NCI-H345 treated with DMSO at 0.1 percent for 48 hours (cell line): ENCODE measurements around the gene CTSH.

Experiments used
- DNase-seq: peaks from one replicate; lab custom pipeline; 2025; ENCODE audit not compliant: unreplicated experiment; lab: John Stamatoyannopoulos, UW

Gene CTSH

DNA sequence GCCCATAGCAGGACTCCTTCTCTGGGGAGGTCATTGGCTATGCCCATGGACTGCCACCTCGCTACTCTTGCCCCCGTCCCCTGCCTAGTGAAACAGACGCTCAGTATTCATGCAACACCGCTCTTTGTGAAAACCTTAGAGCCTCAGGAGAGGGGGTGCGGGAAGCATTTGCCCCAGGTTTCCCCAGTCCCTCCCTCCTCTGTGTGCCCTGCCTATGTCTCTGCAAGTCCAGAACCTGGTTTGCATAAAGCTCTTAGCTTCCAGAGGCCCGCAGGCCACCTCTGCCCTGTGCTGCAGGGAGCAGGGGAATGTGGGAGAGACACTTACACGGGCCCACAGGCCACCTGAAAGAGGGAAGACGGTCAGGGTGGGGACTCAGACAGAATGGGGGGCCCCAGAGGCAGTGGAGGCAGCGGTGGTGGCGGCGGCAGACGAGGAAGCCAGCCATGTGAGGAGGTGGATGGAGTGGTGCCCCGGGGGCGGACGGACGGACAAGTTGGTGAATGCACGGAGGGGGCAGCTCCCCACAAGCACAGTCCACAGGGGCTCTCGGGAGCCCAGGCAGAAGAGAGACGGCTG is 33.8 kb upstream of the CTSH start:
- DNase-seq, result no peak

DNA sequence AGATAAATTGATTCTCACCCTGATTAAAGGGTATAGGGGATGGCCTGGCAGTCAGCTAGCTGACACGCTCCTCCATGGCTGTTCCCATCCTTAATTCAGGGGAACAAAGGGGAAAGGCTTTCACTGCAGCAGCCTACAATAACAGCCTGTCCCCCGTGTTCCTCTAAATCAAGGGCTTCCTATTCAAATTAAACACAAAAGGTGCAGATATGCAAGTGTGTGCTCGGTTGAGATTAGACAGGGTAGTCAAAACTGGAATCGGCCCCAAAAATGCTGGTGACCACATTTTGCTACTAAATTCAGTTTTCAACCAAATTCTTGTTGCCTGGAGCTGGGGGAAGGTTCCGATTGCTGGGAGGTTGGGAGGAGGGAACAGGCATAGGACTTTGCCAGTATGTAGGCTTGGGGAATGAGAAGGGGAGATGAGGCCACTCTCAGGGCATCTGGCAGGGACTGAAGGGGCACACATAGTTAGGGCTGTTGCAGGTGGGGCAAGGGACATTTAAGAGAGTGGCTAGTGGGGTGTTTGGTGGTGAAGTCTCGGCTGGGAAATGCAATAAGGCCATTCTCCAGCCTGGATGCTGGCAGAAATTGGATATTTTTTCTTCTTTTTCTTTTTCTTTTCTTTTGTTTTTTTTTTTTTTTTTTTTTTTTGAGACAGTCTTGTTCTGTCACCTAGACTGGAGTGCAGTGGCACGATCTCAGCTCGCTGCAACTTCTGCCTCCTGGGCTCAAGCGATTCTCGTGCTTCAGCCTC is 32.9 kb upstream of the CTSH start:
- DNase-seq, result no peak

DNA sequence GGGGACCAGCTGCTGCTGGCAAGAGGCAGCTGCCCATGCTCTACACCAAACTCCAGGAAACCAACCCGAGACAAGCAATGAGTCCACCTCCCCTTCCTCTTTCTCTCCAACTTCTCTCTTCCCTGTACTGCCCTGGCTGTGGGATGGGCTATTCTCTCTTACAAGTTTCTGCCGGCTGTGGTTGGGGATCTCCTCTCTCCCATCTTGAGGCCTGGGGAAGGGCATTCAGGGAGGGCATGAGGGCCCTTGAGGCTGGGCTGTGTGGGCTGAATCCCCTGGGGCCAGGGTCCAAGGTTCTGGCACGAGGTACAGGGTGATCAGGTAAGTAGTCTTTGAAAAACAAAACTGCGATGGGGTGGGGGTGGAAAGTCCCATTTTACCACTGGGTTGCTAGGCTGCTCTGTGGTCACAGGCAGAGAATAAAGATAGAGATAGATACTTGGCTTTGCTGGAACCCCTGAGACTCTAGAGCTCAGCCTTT is 32.3 kb upstream of the CTSH start:
- DNase-seq, result no peak

DNA sequence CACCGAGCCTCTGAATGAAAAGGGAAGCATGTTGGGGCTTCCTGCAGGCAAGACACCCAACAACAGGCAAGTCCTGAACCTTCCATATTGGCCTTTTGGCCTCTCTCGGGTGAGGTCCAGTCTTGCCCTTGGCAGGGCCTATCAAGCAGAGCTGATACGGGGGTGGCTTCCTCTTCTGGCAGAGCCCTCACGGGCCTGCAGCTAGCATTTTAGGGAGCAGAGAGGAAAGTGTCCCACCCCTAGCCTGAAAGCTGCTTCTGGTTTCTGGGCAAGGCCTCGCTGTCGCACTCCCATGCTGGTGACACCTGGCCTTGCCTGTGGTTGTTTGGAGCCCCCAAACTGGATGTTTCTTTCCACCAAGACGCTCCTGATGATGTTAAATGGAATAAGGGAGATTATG is 31.8 kb upstream of the CTSH start:
- DNase-seq, result no peak

DNA sequence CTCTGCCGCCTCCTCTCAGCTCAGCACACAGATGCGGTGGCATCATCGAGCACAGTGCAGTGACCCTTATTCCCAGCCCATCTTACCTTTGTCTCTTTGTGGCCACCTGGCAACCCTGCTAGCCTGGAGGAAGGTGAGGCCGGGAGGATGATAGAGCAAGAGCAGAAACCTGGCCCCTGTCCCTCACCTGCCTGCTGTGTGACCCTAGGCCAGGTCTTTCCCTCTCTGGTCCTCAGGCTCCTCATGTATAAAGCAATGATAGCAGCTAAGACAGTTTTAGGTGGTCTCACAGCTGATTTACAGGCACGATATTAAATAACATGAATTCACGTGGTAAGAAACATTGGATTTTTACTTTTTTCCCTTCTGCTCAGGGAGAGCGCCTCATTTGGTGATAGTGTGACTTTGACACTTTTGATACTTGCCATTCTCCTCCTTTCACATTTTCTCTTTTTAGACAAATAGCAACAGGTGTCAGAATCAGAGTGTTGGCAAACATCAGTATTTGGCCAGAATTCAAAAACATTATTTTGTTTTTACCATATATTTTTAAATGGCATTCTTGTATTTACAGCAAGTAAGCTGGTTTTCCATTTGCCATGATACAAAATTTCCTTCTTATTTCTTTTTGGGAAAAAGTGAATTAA is 29.5 kb upstream of the CTSH start:
- no peak for DNase-seq

DNA sequence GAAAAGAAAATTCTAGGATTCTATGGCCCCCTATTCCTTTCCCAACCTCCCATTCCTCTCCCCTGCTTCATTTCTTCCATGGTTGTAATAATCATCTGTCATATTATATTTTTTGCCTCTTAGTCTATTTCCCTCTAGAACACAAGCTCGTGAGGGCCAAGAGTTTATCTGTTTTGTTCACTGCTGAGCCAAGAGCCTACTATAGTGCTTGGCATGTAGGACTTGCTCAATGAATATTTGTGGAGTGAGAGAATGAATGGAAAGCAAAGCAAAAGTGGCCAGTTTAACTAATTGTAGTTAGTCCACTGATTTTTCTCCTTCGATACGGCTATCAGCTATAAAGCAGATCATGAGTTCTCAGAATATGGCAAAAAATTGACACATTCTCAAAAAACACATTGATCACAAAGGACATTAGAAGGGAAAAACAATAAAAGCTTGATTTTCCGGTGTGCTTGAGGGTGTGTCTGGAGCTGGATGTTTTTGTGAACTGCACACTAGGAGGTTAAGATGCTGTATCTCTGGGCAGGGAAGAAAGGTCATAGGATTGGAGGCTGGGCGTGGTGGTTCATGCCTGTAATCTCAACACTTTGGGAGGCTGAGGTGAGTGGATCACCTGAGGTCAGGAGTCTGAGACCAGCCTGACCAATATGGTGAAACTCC is 25.0 kb upstream of the CTSH start:
- no peak for DNase-seq

DNA sequence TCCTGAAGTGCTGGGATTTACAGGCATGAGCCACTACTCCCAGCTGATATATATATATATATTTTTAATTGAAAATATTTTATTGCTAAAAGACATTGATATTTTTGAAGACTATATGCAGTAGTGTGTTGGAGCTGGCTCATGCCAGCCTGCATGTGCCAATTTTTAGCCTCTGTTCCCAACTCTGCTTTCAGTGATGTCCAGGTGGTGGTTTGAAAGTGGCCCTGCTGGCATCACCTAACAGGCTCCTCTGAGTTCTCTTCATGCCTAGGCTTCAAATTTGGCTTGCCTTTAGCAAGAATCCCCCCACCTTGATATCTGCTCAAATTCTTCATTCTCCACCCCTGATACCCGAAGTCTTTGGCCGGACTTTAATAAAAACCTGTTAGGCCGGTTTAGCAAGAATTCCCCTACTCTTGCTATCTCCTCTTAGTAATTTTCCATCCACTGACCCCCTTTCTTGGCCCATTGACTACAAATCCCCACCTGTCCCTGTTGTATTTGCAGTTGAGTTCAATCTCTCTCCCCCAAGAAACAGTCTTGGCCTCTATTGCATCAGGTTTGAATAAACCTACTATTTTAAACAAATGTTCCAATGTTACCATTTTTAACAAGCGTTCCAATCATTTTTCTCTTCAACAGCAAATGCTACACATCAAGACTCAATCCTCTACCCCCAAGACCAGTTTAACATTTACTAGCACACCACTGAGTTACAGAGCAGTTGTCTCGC is 23.9 kb upstream of the CTSH start:
- no peak for DNase-seq

DNA sequence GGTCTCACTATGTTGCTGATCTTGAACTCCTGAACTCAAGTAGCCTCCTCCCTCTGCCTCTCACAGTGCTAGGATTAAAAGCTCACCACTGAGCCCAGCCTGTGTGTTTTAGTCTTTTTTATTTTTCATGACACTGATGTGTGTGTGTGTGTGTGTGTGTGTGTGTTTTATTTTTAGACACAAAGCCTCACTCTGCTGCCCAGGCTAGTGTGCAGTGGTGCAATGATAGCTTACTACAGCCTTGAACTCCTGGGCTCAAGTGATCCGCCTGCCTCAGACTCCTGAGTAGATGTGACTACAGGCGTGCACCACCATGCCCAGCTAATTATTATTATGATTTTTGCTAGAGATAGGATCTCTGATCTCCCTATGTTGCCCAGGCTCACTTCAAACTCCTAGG is 23.3 kb upstream of the CTSH start:
- no peak for DNase-seq

DNA sequence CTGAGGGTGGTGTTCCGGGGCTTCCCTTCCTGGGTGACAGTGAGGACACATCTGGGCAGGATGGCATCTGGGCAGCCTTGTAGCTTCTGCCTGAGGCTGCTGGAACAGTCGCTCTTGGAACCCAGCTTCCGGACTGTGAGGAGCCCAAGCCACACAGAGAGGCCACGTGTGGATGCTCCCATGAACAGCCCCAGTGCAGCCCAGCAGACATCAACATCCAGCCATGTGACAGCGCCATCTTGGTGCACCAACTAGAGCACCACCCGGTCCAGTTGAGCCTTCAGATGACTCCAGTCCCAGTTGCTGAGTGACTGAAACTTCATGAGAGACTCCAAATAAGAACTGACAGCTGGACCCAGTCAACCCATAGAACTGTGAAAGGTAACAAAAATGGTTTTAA is 15.5 kb upstream of the CTSH start:
- no peak for DNase-seq

DNA sequence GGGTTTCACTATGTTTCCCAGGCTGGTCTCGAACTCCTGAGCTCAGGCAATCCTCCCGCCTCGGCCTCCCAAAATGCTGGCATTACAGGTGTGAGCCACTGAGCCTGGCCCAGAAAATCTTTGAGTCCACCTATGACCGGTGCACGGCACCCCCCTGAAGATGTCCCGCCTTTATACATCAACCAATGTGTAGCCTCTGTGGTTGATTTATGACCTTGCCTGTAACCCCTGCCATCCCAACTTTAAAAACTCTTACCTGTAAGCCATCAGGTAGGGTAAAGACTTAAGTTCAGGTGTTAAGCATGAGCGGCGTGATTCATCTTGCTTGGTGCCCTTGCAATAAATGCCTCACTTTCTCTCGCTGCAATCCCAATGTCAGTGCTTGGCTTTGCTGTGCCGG is 14.5 kb upstream of the CTSH start:
- DNase-seq, result no peak

DNA sequence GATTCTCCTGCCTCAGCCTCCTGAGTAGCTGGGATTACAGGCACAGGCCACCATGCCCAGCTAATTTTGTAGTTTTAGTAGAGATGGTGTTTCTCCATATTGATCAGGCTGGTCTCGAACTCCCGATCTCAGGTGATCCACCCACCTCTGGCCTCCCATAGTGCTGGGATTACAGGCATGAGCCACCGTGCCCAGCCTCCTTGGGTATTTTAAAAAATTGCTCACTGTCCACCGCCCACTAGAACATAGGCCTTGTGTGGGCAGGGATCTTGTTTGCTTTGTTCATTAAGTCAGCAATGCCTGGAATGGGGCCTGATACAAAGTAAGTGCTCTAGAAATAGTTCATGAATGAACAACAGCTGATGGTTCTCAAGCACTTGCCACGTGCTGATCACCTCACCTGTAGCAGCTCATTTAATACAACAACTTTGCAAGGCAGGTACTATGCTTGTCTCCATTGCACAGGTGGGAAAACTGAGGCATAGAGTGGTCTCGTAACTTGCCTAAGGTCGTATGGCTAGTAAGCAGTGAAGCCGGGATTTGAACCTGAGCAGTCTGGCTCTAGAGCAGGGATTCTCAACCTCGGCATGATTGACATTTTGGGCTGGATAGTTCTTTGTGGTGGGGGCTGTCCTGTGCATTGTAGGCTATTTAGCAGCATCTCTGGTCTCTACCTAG is 12.7 kb upstream of the CTSH start:
- DNase-seq, result no peak

DNA sequence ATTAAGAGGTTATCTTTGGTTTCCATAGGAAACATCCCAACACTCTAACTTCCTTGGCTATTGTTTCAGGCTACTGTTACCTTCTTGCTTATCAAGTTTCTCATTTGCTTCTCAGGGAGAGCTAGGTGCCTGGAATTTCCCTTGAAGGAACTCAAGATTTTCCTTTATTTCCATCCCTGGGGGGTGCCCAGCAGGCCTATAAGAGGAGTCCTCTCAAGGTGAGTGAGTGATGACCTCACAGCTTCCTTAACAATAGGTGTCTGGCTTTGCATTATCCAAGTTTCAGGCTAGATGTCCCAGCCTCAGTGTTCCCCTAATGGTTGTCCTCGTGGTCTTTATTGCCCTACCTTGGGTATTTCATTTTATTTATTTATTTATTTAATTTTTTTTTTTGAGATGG is 12.1 kb upstream of the CTSH start:
- DNase-seq, result no peak

DNA sequence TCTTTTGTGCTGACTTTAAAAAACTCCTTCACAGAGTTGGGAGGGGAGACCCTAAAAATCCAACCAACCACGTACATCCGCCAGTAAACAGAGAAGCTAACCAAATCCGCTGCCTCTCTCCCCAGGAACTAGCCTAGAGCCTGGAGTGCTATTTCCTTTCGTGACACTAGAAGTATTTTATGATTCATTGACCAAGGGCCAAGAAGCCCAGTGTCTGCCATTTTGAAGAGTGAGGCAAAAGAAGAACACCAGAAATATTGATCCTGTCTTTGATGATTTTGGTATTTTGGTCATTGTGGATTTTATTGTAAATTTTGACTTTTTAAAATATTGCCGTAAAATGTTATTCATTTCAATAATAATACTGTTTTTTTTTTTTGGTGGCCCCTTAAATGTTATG is 10.5 kb upstream of the CTSH start:
- no peak for DNase-seq

DNA sequence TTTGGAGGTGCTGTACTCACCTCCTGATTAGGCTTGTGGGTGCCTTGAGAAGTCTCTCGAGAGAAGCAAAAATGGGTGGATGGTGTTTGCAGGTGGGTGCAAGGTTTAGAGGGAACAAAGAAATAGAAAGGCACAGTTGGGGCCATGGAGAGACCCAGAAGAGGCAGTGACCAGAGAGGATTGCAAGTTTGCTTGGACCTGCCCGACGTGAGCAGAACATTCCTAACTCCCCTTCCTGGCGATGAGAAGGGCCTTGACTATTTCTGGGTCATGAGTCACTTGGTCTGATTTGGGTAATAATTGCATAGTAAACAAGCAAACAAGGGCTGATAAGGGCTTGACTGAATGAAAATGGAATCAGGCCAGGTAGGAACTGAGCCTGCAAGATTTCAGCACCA is 7.0 kb upstream of the CTSH start:
- DNase-seq, result no peak

DNA sequence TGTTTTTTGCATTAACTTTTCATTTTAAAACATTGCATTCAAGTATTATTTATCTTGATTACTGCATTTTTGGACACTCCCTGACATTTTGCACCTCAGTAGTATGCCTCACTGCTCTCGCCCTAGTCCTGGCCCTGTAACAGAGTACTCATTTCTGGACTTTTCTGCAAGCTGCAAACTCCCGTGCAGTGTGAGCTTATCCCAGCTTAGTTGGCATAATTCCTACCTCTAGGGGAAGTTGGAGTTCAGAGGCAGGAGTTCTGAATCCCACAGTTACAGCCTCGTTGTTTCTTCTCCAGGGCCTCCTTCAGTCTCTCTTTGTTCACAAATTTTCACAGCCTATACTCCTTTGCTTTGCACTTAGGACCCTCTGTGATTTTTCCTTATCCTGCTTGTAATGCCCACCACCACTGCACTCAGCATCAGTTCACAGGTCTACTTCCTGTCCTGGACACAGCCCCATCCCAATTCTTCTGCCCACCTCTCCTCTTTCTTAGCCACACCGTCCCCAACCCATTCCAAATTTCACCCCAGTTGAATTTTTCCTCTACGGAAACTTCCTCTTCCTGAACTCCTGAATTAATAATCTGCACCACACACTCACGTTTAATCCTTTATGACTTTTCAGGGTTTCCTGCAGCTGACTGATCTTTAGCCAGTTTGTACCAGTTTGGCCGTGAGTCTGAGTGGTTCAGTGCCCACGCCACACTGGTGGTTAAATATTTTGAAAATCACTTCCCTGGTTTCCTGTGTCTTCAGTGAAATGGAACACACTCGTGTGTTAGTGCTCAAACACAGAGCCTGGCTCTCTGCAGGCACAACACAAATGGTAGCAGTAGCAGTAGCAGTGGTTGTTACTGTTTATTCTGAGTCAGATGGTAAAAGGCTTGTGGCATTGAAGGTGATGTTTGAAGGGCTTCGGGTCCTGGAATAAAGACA is 6.3 kb upstream of the CTSH start:
- no peak for DNase-seq

DNA sequence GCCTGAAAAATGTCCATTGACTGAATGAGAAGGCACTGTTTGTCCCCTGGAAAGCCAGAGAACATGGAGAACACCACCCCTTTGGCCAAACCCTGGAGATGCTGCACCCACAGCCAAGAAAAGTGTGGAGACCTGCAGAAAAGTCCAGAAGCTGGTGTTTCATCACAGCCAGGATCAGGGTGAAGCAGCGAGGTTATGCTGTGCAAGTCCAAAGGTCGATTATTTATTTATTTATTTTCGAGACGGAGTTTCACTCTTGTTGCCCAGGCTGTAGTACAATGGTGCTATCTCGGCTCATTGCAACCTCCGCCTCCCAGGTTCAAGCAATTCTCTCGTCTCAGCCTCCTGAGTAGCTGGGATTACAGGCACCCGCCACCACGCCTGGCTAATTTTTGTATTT is 5.5 kb upstream of the CTSH start:
- DNase-seq, result no peak

DNA sequence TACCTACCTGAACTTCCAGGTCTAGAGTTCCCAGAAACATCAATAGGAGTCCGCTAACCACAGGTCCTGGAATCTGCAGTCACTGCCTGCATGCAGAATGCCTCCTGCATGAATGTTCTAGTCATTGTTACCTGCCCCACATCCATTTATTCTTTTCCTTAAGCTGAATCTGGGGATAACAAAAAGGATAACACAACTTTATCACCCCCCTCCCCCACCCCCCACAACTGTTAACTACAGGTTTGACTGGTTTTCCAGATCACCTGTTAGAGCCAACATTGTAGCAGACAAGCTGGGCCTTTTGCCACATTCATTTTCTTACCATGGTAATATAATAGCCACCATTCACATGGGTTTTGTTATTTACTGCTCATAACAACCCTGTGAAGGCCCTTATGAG is 4.6 kb upstream of the CTSH start:
- DNase-seq, result no peak

DNA sequence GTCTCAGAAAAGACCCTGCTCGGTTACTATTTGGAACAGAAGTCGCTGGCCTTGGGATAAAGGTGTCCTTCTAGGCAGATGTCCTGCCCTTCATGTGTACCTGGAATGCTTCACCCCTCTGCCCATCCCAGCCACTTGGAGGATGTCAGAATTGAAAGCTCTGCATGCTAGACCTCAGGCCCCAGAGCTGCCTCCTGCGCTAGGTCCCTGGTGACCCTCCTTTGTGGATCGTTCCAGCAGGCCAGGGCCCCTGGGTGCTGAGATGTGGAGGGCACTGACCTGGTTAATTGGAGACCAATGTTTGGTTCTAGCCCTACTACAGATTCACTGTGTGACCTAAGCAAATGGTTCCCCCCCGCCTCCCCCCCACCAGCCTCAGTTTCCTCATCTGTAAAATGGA is 2.7 kb upstream of the CTSH start:
- no peak for DNase-seq

DNA sequence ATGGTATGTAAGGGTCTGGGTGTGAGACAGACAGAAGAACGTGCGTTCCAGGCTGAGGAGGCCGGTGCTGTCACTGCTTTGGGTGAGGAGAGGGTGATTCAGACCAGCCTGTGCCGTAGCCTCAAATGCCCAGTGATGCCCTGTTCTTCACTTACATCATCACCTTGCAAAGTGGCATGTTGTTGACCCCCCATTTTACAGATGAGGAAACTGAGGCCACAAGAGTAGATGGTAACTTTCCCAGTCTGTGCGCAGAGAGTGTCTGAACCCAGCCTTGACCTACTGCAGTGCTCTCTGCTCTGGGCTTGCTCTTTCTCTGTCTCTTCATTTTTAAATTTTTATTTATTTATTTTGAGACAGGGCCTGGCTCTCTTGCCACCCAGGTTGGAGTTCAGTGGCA is 1.6 kb upstream of the CTSH start:
- no peak for DNase-seq

DNA sequence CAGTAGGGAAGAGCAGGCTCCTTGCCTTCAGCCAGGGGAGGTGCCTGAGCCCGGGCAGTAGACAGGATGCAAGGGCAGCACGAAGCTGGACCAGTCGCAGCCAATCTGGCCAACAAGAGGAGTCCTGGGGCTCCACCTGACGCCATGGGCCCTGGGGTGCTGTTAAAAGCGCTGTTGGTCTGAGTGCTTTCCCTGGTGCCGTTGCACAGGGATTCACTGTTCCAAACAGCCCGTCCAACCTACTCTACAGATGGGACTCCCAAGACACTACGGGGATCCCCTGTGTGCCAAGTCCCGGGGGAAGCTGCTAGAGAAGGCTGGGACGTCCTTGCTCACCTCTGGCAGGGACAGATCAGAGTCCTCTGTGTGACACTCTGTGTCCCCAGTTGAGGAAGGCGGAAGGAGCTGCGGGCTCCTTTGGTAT is 632 bp downstream of the CTSH start:
- DNase-seq, result no peak
